Common myeloid progenitor, CD34-positive (primary cell): ENCODE measurements around the gene SH3GL3.

Experiments
- CTCF ChIA-PET: fragments of 350-600 bp; sonication (Branson Sonifier 250); formaldehyde crosslinking; loops from one replicate; lab custom pipeline; 2021; ENCODE audit warnings: antibody characterized with exemption; lab: Charles Lee
- POLR2A ChIA-PET: fragments of 350-600 bp; sonication (Branson Sonifier 250); formaldehyde crosslinking; loops from one replicate; lab custom pipeline; 2021; ENCODE audit warnings: antibody characterized with exemption; lab: Charles Lee
- DNase-seq, 3 donors: peaks; one replicate each; pipeline versions ENCODE4 v3.0.0 to v3.0.0-alpha.2; 2013
- H3K27ac ChIP-seq, 2 experiments: 1 replicate in 1 of 2; 2 replicates in 1 of 2; pipeline ENCODE4 v1.7.0; 2013; ENCODE audit warnings: inconsistent platforms in 2 of 2, low read length in 2 of 2, mild to moderate bottlenecking in 2 of 2, low read depth in 1 of 2, moderate library complexity in 1 of 2; ENCODE audit not compliant: severe bottlenecking in 2 of 2, insufficient read depth in 1 of 2, poor library complexity in 1 of 2
- H3K27me3 ChIP-seq, 5 experiments: replicated peaks in 2 of 5; 1 replicate in 3 of 5; 2 replicates in 2 of 5; pipeline versions ENCODE4 v1.6.1 to v1.7.0; 2013; ENCODE audit warnings: low read length in 4 of 5, mild to moderate bottlenecking in 2 of 5, moderate library complexity in 2 of 5, inconsistent platforms in 1 of 5; ENCODE audit not compliant: insufficient read depth in 5 of 5, control insufficient read depth in 4 of 5
- H3K36me3 ChIP-seq, 4 experiments: 1 replicate in 2 of 4; 2 replicates in 2 of 4; pipeline versions ENCODE4 v1.6.1 to v1.7.0; 2013; ENCODE audit warnings: low read length in 3 of 4, control low read depth in 1 of 4, mild to moderate bottlenecking in 1 of 4; ENCODE audit not compliant: control insufficient read depth in 4 of 4, insufficient read depth in 4 of 4
- H3K4me1 ChIP-seq, 4 experiments: 1 replicate in 3 of 4; 2 replicates in 1 of 4; pipeline versions ENCODE4 v1.6.1 to v1.7.1; 2013; ENCODE audit warnings: low read length in 3 of 4, mild to moderate bottlenecking in 3 of 4, control low read depth in 1 of 4, inconsistent platforms in 1 of 4, moderate library complexity in 1 of 4; ENCODE audit not compliant: control insufficient read depth in 4 of 4, insufficient read depth in 4 of 4; ENCODE audit errors: control extremely low read depth in 1 of 4
- H3K4me3 ChIP-seq, 7 experiments: 1 replicate in 4 of 7; 2 replicates in 3 of 7; pipeline versions ENCODE4 v1.5.1 to v1.7.0; 2013; ENCODE audit warnings: mild to moderate bottlenecking in 7 of 7, low read length in 6 of 7, moderate library complexity in 6 of 7, inconsistent platforms in 2 of 7, low read depth in 2 of 7, control low read depth in 1 of 7; ENCODE audit not compliant: insufficient read depth in 4 of 7, control insufficient read depth in 1 of 7; ENCODE audit errors: extremely low read depth in 1 of 7
- H3K9me3 ChIP-seq, 5 experiments: 1 replicate in 4 of 5; 2 replicates in 1 of 5; pipeline versions ENCODE4 v1.6.1 to v1.7.1; 2013; ENCODE audit warnings: low read length in 4 of 5, mild to moderate bottlenecking in 2 of 5, inconsistent platforms in 1 of 5, low read depth in 1 of 5, moderate library complexity in 1 of 5; ENCODE audit not compliant: control insufficient read depth in 4 of 5, insufficient read depth in 2 of 5; ENCODE audit errors: control extremely low read depth in 1 of 5
- WGBS: methylation state at CpG from one replicate; pipeline ENCODE4 v1.1.5; 2013; ENCODE audit not compliant: insufficient coverage; 5-methylcytosine and 5-hydroxymethylcytosine counted together

Gene SH3GL3

DNA sequence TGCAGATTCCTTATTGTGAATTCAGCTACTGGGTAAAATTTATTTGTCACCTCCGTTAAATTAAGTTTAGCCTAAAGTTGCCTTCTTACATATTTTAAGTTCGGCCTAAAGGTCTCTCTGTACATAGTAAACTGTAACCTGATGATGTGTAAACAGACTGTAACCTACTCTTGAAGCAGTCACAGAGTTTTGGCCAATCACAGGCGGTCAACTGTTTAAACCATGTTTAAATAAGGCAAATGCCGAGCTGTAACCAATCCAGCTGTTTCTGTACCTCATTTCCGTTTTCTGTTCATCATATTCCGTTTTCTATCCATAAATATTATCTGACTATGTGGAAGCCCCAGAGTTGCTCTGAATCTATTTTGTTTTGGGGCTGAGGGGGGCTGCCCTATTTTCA, 204.4 kb downstream of the SH3GL3 start:
- Histone ChIP-seq H3K4me3 (no peak overlapping the region), H3K4me1 (peaks cover 0 to 13% (median 0%) of the 10 kb centered on the region in 4 experiments), H3K27me3 (peaks cover 19 to 68% (median 36%) of the 10 kb centered on the region in 5 experiments), H3K9me3 (no peaks in the 10 kb centered on the region), H3K27ac (no peak overlapping the region), H3K36me3 (no peaks in the 10 kb centered on the region)
- ChIA-PET CTCF (no interaction called here), POLR2A (no interaction called here)
- 100% methylated on average over 4 of the region's 6 CpGs for WGBS
- DNase-seq: no peak

DNA sequence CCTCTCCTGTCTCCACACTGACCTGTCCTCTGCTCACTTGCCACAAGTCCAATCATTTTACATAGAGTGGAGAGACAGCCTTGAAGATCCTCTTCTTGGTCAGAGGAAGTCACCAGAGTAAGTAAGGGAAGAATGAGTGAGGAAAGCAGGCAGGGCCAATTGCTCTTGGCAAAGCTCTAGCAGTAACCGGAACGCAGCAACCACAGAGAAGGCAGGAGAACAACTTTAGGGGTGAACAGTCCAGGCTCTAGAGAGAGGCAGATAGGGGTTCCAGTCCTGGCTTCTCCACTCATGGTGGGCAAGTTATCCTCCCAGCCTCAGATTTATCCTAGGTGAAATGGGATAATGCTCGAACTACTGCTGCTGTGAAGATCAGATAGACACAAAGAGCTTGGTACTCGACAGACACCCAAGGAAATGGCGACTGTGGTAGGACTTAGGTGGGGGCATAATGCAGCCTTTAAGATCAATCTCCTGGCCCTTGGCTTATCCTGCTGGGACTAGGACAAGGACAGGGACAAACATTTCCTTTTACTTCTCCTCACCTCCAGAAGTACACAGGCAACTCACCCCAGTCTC, 205.6 kb downstream of the SH3GL3 start:
- ChIA-PET CTCF (no interaction called here), POLR2A (no interaction called here)
- Histone ChIP-seq H3K4me3 (no peak overlapping the region), H3K27me3 (peaks cover 22 to 78% (median 37%) of the 10 kb centered on the region in 5 experiments), H3K36me3 (no peaks in the 10 kb centered on the region), H3K4me1 (peaks cover 0 to 13% (median 0%) of the 10 kb centered on the region in 4 experiments), H3K27ac (no peak overlapping the region), H3K9me3 (no peaks in the 10 kb centered on the region)
- no peak for DNase-seq
- WGBS: no CpG with 5 or more reads among the region's 5 CpGs

DNA sequence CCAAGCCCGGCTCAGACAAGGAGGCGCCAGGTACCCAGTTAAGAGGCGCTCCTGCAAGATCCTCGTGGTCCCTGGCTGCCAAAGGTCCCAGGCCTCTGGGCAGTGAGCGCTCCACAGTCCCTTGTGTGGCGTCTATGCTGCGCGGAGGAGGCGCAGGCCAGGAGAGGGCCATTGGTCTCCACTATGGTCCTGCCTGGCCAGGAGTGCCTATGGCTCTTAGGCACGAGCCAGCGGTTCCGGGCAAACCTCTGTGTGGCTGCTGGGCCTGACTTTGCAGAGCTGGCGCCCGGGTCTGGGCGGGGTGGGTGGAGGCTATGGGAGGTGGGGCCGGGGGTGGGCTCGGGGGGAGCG, 206.1 kb downstream of the SH3GL3 start:
- 37% methylated on average over 12 of the region's 18 CpGs for WGBS
- H3K9me3 ChIP-seq: no peaks in the 10 kb centered on the region
- DNase-seq: no peak
- ChIA-PET CTCF (no interaction called here), POLR2A (no interaction called here)
- H3K27ac ChIP-seq: no peak overlapping the region
- no peak overlapping the region for H3K4me3 ChIP-seq
- peaks cover 22 to 81% (median 37%) of the 10 kb centered on the region in 5 experiments for H3K27me3 ChIP-seq
- H3K36me3 ChIP-seq: no peaks in the 10 kb centered on the region
- H3K4me1 ChIP-seq: peaks cover 0 to 13% (median 0%) of the 10 kb centered on the region in 4 experiments

DNA sequence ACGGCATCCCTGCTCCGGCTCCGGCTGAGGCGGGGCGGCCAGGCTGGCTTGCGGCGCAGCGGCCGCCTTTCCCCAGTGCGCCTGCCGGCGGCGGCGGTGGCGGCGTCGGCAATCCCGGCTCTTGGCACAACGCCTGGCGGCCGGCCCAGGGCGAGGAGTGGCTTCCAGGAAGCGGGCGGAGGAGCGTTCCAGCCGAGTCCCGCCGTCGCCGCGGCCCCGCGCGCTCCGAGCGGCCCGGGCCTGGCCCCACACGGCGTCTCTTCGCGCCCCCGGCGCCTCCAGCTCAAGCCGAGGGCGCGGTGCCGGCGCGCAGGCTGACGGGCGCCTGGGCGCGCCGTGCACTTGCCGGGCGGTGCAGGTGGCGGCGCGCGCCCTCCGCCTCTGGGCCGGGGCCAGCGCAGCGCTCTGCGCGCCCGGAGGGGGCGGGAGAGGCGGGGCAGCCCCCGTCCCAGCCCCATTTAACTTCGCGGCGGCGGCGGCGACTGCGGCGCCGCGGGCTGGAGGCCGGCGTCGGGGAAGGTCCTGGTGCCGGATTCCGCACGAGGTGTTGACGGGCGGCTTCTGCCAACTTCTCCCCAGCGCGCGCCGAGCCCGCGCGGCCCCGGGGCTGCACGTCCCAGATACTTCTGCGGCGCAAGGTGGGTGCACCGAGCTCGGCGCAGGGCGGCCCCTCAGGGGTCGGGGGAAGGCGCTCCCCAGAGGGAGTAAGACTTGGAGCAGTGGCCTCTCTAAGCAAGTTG, 206.7 kb downstream of the SH3GL3 start, which contains the start of gene ADAMTSL3:
ADAMTSL3 (plus strand) TSS at position 485 of the 740 bp plus-strand sequence. CDS start 1,639 bp downstream, outside the sequence.
- Histone ChIP-seq H3K36me3 (no peaks in the 10 kb centered on the region), H3K4me3 (peak within 1 kb of the TSS in 4 of 7 experiments; percentile 6 to 37 (median 26)), H3K27ac (no peak within 1 kb of the TSS), H3K4me1 (peaks cover 0 to 13% (median 0%) of the 10 kb centered on the region in 4 experiments), H3K27me3 (peaks cover 22 to 81% (median 37%) of the 10 kb centered on the region in 5 experiments), H3K9me3 (no peaks in the 10 kb centered on the region)
- ChIA-PET CTCF (no interaction called here), POLR2A (no interaction called here)
- WGBS: under 1% methylated on average over 74 of the region's 105 CpGs
- DNase-seq: peak; percentile 9 to 50 (median 31)

DNA sequence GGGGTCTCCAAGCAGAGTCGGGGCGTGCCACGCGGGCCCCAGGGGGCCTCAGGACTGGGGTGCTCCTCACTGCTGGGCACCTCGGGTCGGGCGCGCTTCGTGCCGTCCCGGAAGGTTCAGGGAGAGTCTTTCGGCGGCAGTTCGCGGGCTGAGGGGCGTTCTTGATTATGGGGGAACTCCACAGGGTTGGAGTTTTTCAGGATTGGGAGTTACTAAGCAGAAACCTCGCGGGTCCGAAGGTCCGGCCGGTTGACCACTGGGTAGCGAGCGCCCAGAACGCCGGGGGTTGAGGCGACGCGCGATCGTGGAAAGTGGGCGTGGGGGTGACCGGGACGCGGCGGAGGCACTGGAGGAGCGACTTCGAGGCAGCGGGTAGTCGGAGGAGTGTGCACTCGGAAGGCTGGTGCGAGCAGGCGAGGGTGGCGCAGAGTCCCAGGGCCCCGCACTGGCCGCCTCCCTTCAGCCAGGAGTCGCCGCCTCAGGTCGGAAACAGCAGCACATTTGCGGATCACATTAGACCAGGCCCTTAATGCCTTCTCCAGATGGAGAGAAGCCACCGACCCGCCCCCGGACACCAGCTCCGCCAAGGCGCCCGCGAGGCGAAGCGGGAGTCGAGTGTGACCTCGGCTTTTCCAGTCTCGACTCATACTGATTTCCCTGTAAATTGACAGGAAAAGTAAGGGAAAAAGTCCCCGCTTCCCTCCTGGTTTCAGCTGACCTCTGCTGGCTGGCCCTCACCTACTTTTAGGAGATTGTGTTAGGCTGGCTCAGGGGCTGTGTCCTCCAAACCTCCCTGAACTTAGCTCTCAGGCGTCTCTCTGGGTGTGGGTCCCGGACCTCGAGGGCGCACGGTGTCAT, 207.5 kb downstream of the SH3GL3 start:
- CTCF ChIA-PET: no interaction called here
- H3K27ac ChIP-seq: no peak overlapping the region
- WGBS: 13% methylated on average over 67 of the region's 67 CpGs
- H3K4me3 ChIP-seq: peak overlapping the region in 4 of 7 experiments; percentile 6 to 29 (median 17)
- peaks cover 22 to 80% (median 37%) of the 10 kb centered on the region in 5 experiments for H3K27me3 ChIP-seq
- no peaks in the 10 kb centered on the region for H3K9me3 ChIP-seq
- POLR2A ChIA-PET: no interaction called here
- peak in 2 of 3 donors; percentile 1 to 4 for DNase-seq
- peaks cover 0 to 13% (median 0%) of the 10 kb centered on the region in 4 experiments for H3K4me1 ChIP-seq
- H3K36me3 ChIP-seq: no peaks in the 10 kb centered on the region

DNA sequence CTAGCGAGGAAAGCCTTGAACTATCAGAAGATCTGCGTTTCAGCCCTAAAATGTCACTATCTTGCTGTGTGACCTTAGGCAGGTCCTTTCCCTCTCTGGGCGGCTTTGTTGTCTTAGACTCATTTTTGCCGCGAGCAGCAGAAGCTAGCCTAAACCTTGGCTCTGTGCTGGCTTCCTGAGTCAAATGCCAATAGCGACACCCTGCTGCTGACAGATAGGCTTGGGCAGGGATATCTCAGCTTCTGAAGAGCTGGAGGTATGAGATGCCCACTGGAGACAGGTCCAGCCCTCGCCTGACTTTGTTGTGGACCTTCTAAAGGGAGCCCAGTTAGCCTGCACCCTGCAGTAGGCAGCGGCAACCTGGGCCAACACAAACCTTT, 208.1 kb downstream of the SH3GL3 start:
- Histone ChIP-seq H3K4me3 (no peak overlapping the region), H3K27me3 (peaks cover 22 to 77% (median 37%) of the 10 kb centered on the region in 5 experiments), H3K27ac (no peak overlapping the region), H3K4me1 (peaks cover 0 to 13% (median 0%) of the 10 kb centered on the region in 4 experiments), H3K9me3 (no peaks in the 10 kb centered on the region), H3K36me3 (no peaks in the 10 kb centered on the region)
- CTCF ChIA-PET: no interaction called here
- 90% methylated on average over 8 of the region's 8 CpGs for WGBS
- DNase-seq: no peak
- POLR2A ChIA-PET: no interaction called here
